C4-2B (cell line): Measurements from ENCODE around the gene APCDD1L.

Experiments used
- CTCF ChIP-seq: fragments of 450-650 bp; conservative IDR thresholded peaks from 2 replicates; pipeline ENCODE4 v1.5.1; 2017; ENCODE audit warnings: mild to moderate bottlenecking
- ZFX ChIP-seq: fragments of 450-650 bp; IDR thresholded peaks from 2 replicates; pipeline ENCODE4 v1.6.1; 2017

DNA sequence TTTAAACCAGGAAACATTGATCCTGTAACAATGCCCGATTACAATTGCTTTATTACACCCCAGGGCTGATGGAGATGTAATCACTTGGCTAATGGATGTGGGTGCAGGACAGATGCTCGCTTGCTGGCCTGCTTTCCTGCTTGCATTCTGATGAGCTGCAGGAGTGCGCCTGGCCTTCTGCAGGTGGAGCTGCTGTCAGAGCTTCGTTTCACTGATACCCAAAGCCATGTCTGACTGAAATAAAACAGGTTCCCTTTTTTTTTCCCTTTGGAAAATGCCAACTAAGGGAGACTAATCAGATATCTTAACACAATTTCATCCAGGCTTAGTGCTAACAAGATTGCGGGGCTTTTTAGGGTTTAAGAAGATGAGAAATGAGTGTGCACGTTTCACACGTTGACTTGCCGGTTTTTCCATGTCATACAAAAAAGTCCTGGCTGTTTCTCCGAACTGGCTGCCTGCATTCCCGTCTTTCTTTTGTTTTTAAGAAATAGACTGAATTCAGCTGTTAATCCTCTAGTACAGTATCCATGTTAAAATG, 65.4 kb downstream of the APCDD1L start:
- TF ChIP-seq CTCF (no peak), ZFX (no peak)
